HepG2 (cell line): ENCODE results near the gene TBX5. TPM values are rescaled to one million over a fixed set of nuclear protein-coding genes. Genes with fewer than 3 reads are reported as not detected.

Source experiments
- ATAC-seq: fragments of 200-7000 bp; cut with Tn5 transposase; 3 replicates; pipeline ENCODE4 v1.9.1; 2020; ENCODE audit warnings: mild to moderate bottlenecking, moderate library complexity
- BruUV-seq: library from RNA; stranded (reverse); fragments of 400-500 nt; replicated peaks from 2 replicates; lab custom pipeline; 2021; lab: Mats Ljungman, UMichigan
- CTCF ChIA-PET: fragments of 300-600 bp; formaldehyde crosslinking; extraction: SDS; loops from one replicate; lab custom pipeline; 2021; ENCODE audit warnings: low total read pairs, inconsistent platforms, low intra/inter-chr PET ratio; lab: Yijun Ruan, JAX
- POLR2A ChIA-PET: fragments of 350-600 bp; sonication (Branson Sonifier 250); formaldehyde crosslinking; loops from one replicate; lab custom pipeline; 2020; ENCODE audit warnings: antibody characterized with exemption, inconsistent platforms; lab: Yijun Ruan, JAX
- DNase-seq: peaks from one replicate; pipeline ENCODE4 v3.0.0-alpha.2; 2015; ENCODE audit warnings: low spot score
- FAIRE-seq: peaks from 3 replicates; lab custom pipeline; 2011; peaks lifted over from hg19 to GRCh38; lab: Jason Lieb, UNC
- H2AFZ ChIP-seq: one replicate; pipeline ENCODE4 v1.6.1; 2011; ENCODE audit warnings: low read length, inconsistent platforms
- H3K27ac ChIP-seq: fragments of 300-600 bp; 3 replicates; pipeline ENCODE4 v1.8.0; 2011; ENCODE audit warnings: mixed run types, mild to moderate bottlenecking, mixed read lengths, low read length, inconsistent platforms; ENCODE audit not compliant: insufficient read depth; ENCODE audit errors: extremely low read length
- H3K27me3 ChIP-seq, 2 experiments: fragments of 200-600 bp in 1 of 2; 2 replicates in 1 of 2; 3 replicates in 1 of 2; pipeline versions ENCODE4 v1.6.0 to v1.8.0; 2011; ENCODE audit warnings: low read length in 2 of 2, mild to moderate bottlenecking in 2 of 2, moderate library complexity in 2 of 2, inconsistent platforms in 1 of 2; ENCODE audit not compliant: insufficient read depth in 2 of 2, control insufficient read depth in 1 of 2
- H3K36me3 ChIP-seq, 2 experiments: fragments of 200-600 bp in 1 of 2; replicated peaks in 1 of 2; 2 replicates in 1 of 2; 3 replicates in 1 of 2; pipeline versions ENCODE4 v1.5.1 to v1.8.0; 2011; ENCODE audit warnings: low read length in 2 of 2, inconsistent platforms in 1 of 2; ENCODE audit not compliant: insufficient read depth in 2 of 2, control insufficient read depth in 1 of 2
- H3K4me1 ChIP-seq: 2 replicates; pipeline ENCODE4 v1.5.1; 2012; ENCODE audit warnings: low read length, inconsistent platforms; ENCODE audit not compliant: insufficient read depth
- H3K4me2 ChIP-seq: 2 replicates; pipeline ENCODE4 v1.6.0; 2011; ENCODE audit warnings: low read depth, low read length, inconsistent platforms
- H3K4me3 ChIP-seq, 3 experiments: fragments of 200-600 bp in 1 of 3; sonication (generic), shearing (Covaris generic) in 1 of 3; replicated peaks in 1 of 3; 2 replicates each; pipeline ENCODE4 v1.5.1; 2011 to 2016; ENCODE audit warnings: low read length in 3 of 3, inconsistent platforms in 2 of 3, low read depth in 2 of 3, mild to moderate bottlenecking in 2 of 3, control low read depth in 1 of 3, mixed read lengths in 1 of 3; ENCODE audit not compliant: insufficient read depth in 1 of 3
- H3K79me2 ChIP-seq: one replicate; pipeline ENCODE4 v1.6.1; 2011; ENCODE audit warnings: low read length, inconsistent platforms; ENCODE audit not compliant: insufficient read depth
- H3K9ac ChIP-seq: 2 replicates; pipeline ENCODE4 v1.6.0; 2011; ENCODE audit warnings: mild to moderate bottlenecking, low read depth, low read length, inconsistent platforms; ENCODE audit not compliant: insufficient read depth
- H3K9me3 ChIP-seq: 2 replicates; pipeline ENCODE4 v1.5.1; 2012; ENCODE audit warnings: mild to moderate bottlenecking, low read length
- H4K20me1 ChIP-seq: 2 replicates; pipeline ENCODE4 v1.6.0; 2011; ENCODE audit warnings: inconsistent platforms, mild to moderate bottlenecking, low read length, moderate library complexity; ENCODE audit not compliant: insufficient read depth
- EHMT2 ChIP-seq: fragments of 200-600 bp; sonication (generic); IDR thresholded peaks from 2 replicates; pipeline ENCODE4 v1.7.0; 2017; ENCODE audit warnings: antibody characterized with exemption, low read depth, low read length, borderline replicate concordance
- FOXJ3 ChIP-seq: sonication (generic); formaldehyde crosslinking; IDR thresholded peaks from 2 replicates; pipeline ENCODE4 v1.4.0; 2020; ENCODE audit warnings: missing genetic modification reagents, mild to moderate bottlenecking, borderline replicate concordance
- HDAC1 ChIP-seq: sonication (generic); formaldehyde crosslinking; IDR thresholded peaks from 2 replicates; pipeline ENCODE4 v1.5.1; 2020; ENCODE audit warnings: mild to moderate bottlenecking, missing genetic modification reagents
- HDAC6 ChIP-seq: fragments of 200-600 bp; sonication (generic); IDR thresholded peaks from 2 replicates; pipeline ENCODE4 v1.7.0; 2017; ENCODE audit warnings: mild to moderate bottlenecking, antibody characterized with exemption, low read length, low read depth
- MED13 ChIP-seq: sonication (generic); formaldehyde crosslinking; IDR thresholded peaks from 2 replicates; pipeline ENCODE4 v1.5.0; 2020; ENCODE audit warnings: missing genetic modification reagents
- MTA1 ChIP-seq: sonication (generic); formaldehyde crosslinking; IDR thresholded peaks from 2 replicates; pipeline ENCODE4 v1.4.0; 2020; ENCODE audit warnings: missing genetic modification reagents, mild to moderate bottlenecking, borderline replicate concordance
- MYC ChIP-seq: sonication (generic); formaldehyde crosslinking; IDR thresholded peaks from 2 replicates; pipeline ENCODE4 v1.9.0; 2021; ENCODE audit warnings: missing genetic modification reagents, borderline replicate concordance
- PATZ1 ChIP-seq: sonication (generic); formaldehyde crosslinking; IDR thresholded peaks from 2 replicates; pipeline ENCODE4 v1.4.0; 2020; ENCODE audit warnings: missing genetic modification reagents
- PHB2 ChIP-seq: fragments of 450-650 bp; IDR thresholded peaks from 2 replicates; pipeline ENCODE4 v1.6.1; 2018; ENCODE audit not compliant: partially characterized antibody
- PRDM10 ChIP-seq: sonication (generic); formaldehyde crosslinking; IDR thresholded peaks from 2 replicates; pipeline ENCODE4 v1.4.0; 2020; ENCODE audit warnings: low read depth, missing genetic modification reagents
- SIX4 ChIP-seq: sonication (generic); formaldehyde crosslinking; IDR thresholded peaks from 2 replicates; pipeline ENCODE4 v1.4.0; 2020; ENCODE audit warnings: missing genetic modification reagents
- USF2 ChIP-seq, 2 experiments: sonication (generic) in 1 of 2; formaldehyde crosslinking in 1 of 2; IDR thresholded peaks; 2 replicates each; pipeline versions ENCODE4 v1.5.1 to v1.6.1; 2011 to 2020; ENCODE audit warnings: borderline replicate concordance in 1 of 2, low read depth in 1 of 2, low read length in 1 of 2, mild to moderate bottlenecking in 1 of 2, missing genetic modification reagents in 1 of 2, moderate library complexity in 1 of 2
- ZNF136 ChIP-seq: sonication (generic); formaldehyde crosslinking; IDR thresholded peaks from 2 replicates; pipeline ENCODE4 v1.8.1; 2022; ENCODE audit warnings: low read depth, mild to moderate bottlenecking, moderate library complexity, missing genetic modification reagents
- ZNF430 ChIP-seq: sonication (generic); formaldehyde crosslinking; IDR thresholded peaks from 2 replicates; pipeline ENCODE4 v1.9.0; 2021; ENCODE audit warnings: mild to moderate bottlenecking, missing genetic modification reagents
- WGBS: methylation state at CpG from one replicate; pipeline ENCODE4 v1.1.6; 2017; ENCODE audit warnings: low lambda C conversion rate; 5-methylcytosine and 5-hydroxymethylcytosine counted together
- in situ Hi-C: cut with HindIII; loops from 2 replicates; pipeline ENCODE4 v1.10.0; 2017; ENCODE audit warnings: low pct_unique_long_range_greater_than_20kb; ENCODE audit not compliant: extremely low pct_ligation_motif_present
- intact Hi-C: fragments of 100-400 bp; cut with micrococcal nuclease; formaldehyde crosslinking; loops from one replicate; pipeline ENCODE4 v1.10.0; 2022; ENCODE audit not compliant: unreplicated experiment
- polyA plus RNA-seq, 8 experiments: library from polyadenylated mRNA; depleted of rRNA in 3 of 8; stranded (reverse) in 7 of 8; unstranded in 1 of 8; fragments of >200 nt; fragmentation: Illumina TruSeq in 4 of 8; extraction: Trizol in 4 of 8; gene quantifications; 2 replicates each; pipeline versions ENCODE4 v1.2.1 to v1.2.3, GENCODE V29; 2011 to 2016; ENCODE audit warnings: low read depth in 4 of 8, missing spikeins in 1 of 8, mixed read lengths in 1 of 8; ENCODE audit not compliant: insufficient read depth in 1 of 8
- total RNA-seq, 5 experiments: library from RNA; depleted of rRNA; stranded (reverse); fragments of >200 nt; fragmentation: Illumina TruSeq; extraction: Trizol; gene quantifications; 2 replicates each; pipeline ENCODE4 v1.2.3, GENCODE V29; 2016; ENCODE audit warnings: low read depth in 1 of 5

TBX5 gene
- total and polyA plus RNA-seq, 2 of the 13 experiments (the other 11 are each of a cell fraction or from before 2014, with no cell fraction given): not detected

- no peak for DNase-seq
- ChIA-PET CTCF (no interaction called here), POLR2A (no interaction called here)
- Histone ChIP-seq H3K9ac (no peak overlapping the region), H3K36me3 (no peaks in the 10 kb centered on the region), H3K4me3 (no peak overlapping the region), H4K20me1 (no peaks in the 10 kb centered on the region), H3K27me3 (peaks cover 2 to 81% of the 10 kb centered on the region in 2 experiments; a peak in 4 of 5 replicates), H3K4me1 (no peaks in the 10 kb centered on the region), H2AFZ (no peak overlapping the region), H3K9me3 (no peaks in the 10 kb centered on the region), H3K79me2 (no peaks in the 10 kb centered on the region), H3K27ac (no peak overlapping the region), H3K4me2 (no peak overlapping the region)
- no peak for ATAC-seq
- no peak for FAIRE-seq
- WGBS: 21% methylated on average over 20 of the region's 20 CpGs
- intact Hi-C loops: no loop called here
- BruUV-seq: no TSS peak
- in situ Hi-C loops: no loop called here
- no peak for TF ChIP-seq ZNF430
- TF ChIP-seq MED13 (CRISPR knock-in tag): no peak
- TF ChIP-seq EHMT2: no peak
- no peak for TF ChIP-seq MYC (CRISPR knock-in tag)
- no peak for TF ChIP-seq ZNF136 (CRISPR knock-in tag)
- no peak for TF ChIP-seq MTA1 (CRISPR knock-in tag)
- no peak for TF ChIP-seq PHB2
- TF ChIP-seq FOXJ3 (CRISPR knock-in tag): no peak
- no peak for TF ChIP-seq PATZ1 (CRISPR knock-in tag)
- TF ChIP-seq HDAC1: no peak
- no peak for TF ChIP-seq SIX4 (CRISPR knock-in tag)
- TF ChIP-seq HDAC6: no peak
- TF ChIP-seq PRDM10 (CRISPR knock-in tag): no peak
- no peak for TF ChIP-seq USF2 (IDR thresholded peaks at IDR 0.05; ENCODE audit: low read depth, low read length)
- TF ChIP-seq USF2 (CRISPR knock-in tag; IDR thresholded peaks at IDR 0.05; ENCODE audit: borderline replicate concordance): no peak
These were observed 7.1 kb upstream of the TBX5 start for GRCh38 chr12:114412825-114413749.
